Spinal cord (tissue), 10 donors: ENCODE results near the gene COL6A3. TPM values are rescaled to one million over a fixed set of nuclear protein-coding genes. Genes with fewer than 3 reads are reported as not detected.

Experiments
- DNase-seq, 6 donors: peaks; one replicate each; pipeline versions ENCODE4 v3.0.0 to v3.0.0-alpha.2; 2013 to 2015; ENCODE audit warnings: low spot score in 6 of 6, low read depth in 4 of 6
- H3K27ac ChIP-seq: one replicate; pipeline ENCODE4 v1.5.1; 2013; ENCODE audit warnings: low read depth, low read length, control low read depth
- H3K27me3 ChIP-seq: one replicate; pipeline ENCODE4 v1.6.1; 2013; ENCODE audit warnings: low read length; ENCODE audit not compliant: control insufficient read depth, insufficient read depth
- H3K36me3 ChIP-seq: one replicate; pipeline ENCODE4 v1.6.1; 2013; ENCODE audit warnings: low read length; ENCODE audit not compliant: control insufficient read depth, insufficient read depth
- H3K4me1 ChIP-seq: one replicate; pipeline ENCODE4 v1.6.1; 2013; ENCODE audit warnings: low read length; ENCODE audit not compliant: control insufficient read depth, insufficient read depth
- H3K4me3 ChIP-seq: one replicate; pipeline ENCODE4 v1.5.1; 2013; ENCODE audit warnings: low read depth, low read length, control low read depth
- H3K9me3 ChIP-seq: one replicate; pipeline ENCODE4 v1.6.1; 2013; ENCODE audit warnings: low read length; ENCODE audit not compliant: control insufficient read depth, insufficient read depth
- WGBS: methylation state at CpG from one replicate; pipeline ENCODE4 v1.1.5; 2013; ENCODE audit warnings: missing lambda C conversion rate; ENCODE audit not compliant: insufficient coverage; 5-methylcytosine and 5-hydroxymethylcytosine counted together
- polyA plus RNA-seq, 2 donors: library from polyadenylated mRNA; unstranded; fragments of 120-200 nt; gene quantifications; one replicate each; pipeline ENCODE4 v1.2.1, GENCODE V29; 2013; ENCODE audit not compliant: insufficient read length in 2 of 2
- total RNA-seq, 2 donors: library from RNA; depleted of rRNA in 1 of 2; stranded (reverse); fragments of 120-200 nt in 1 of 2; fragments of >200 nt in 1 of 2; gene quantifications; one replicate each; pipeline versions ENCODE4 v1.2.3 to v1.2.4, GENCODE V29; 2013 to 2014
- donor health status: healthy.

The COL6A3 gene
- total and polyA plus RNA-seq, 4 donors, result 41.3 to 429 (median 167) TPM

DNA sequence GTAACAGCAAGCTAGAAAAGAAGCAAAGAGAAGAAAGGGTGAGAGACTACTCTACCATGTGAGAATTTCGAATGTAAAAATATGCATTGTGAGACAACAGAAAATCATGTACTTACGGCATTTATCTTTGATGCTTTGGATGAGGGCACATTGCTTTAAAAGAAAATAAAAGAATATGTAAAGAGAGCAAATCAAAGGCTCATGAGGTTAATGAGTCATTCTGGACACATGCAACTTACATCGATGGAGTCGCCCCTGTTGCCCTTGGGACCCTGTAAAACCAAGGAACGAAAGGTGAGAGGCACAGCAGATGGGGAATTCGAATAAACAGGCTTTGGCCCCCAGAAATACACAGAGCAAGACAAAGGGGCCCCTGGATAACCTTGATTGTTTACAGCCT lies 69.0 kb downstream of the COL6A3 start:
- DNase-seq, result no peak
- no peaks in the 10 kb centered on the region for H3K27me3 ChIP-seq
- no peaks in the 10 kb centered on the region for H3K4me1 ChIP-seq
- no peak overlapping the region for H3K27ac ChIP-seq
- no peaks in the 10 kb centered on the region for H3K36me3 ChIP-seq
- H3K9me3 ChIP-seq, result no peaks in the 10 kb centered on the region
- WGBS, result 91% methylated on average over 5 of the region's 6 CpGs
- H3K4me3 ChIP-seq, result no peak overlapping the region

DNA sequence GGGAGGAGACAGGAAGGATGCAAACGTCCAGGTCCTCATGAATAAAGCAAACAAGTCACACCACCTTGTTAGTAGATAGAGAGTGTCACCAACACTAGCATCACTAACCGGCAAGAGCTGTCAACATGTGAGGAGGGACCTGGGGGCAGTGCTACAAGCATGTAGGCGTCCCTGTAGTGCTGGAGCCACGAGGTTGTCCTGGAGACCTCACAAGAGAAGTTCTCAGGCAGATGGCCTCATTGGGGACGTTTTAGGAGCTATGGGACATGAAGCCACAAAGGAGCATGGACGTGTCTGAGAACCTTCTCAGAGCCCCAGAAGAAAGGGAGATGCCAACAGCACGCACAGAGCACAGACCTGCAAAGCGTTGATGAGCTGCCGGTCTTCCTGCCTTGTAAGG lies 70.0 kb downstream of the COL6A3 start:
- Histone ChIP-seq H3K9me3 (no peaks in the 10 kb centered on the region), H3K27me3 (no peaks in the 10 kb centered on the region), H3K27ac (no peak overlapping the region), H3K4me1 (no peaks in the 10 kb centered on the region), H3K4me3 (no peak overlapping the region), H3K36me3 (no peaks in the 10 kb centered on the region)
- WGBS, result 93% methylated on average over 8 of the region's 9 CpGs
- no peak for DNase-seq

DNA sequence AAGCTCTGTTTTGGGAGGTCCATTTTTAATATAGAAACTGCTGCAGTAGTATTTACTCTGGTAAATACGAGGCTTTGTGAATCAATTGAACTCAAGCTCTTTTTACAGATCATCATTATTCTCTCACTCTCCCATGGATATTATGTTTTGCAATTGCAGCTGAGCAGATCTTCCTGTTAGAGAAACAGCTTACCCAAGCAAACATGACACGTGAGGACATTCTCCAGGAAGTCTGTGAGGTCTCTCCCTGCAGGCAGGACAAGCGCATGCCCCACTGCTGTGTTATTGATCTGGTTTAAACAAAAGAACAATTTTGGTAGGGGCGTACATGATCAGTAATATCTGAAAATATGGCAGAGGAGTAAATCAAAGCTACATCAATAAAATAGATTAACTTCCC lies 72.1 kb downstream of the COL6A3 start:
- Histone ChIP-seq H3K4me3 (no peak overlapping the region), H3K27ac (no peak overlapping the region), H3K27me3 (no peaks in the 10 kb centered on the region), H3K36me3 (no peaks in the 10 kb centered on the region), H3K4me1 (no peaks in the 10 kb centered on the region), H3K9me3 (no peaks in the 10 kb centered on the region)
- peak in 1 of 6 donors; percentile 72 for DNase-seq
- no CpG with 5 or more reads among the region's 4 CpGs for WGBS

DNA sequence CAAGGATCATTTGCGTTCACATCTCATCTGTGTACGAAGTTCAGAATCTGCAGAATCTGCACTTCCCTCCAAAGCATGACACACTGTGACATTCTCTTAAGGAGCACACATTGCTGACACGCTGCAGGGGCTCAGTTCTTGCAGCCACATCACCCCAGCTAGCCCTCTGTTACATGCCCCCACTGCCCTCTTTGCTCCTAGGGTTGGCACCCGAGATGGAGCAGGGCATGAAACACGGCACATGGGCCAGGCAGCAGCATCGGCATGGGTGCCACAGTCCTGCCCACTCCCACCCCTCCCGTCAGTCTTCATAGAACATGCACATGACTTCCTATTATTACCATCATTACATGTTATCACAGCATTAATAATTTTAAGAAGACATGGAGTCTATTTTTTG lies 76.4 kb downstream of the COL6A3 start:
- Histone ChIP-seq H3K4me1 (peaks cover 6% of the 10 kb centered on the region), H3K27ac (no peak overlapping the region), H3K4me3 (no peak overlapping the region), H3K9me3 (no peaks in the 10 kb centered on the region), H3K27me3 (no peaks in the 10 kb centered on the region), H3K36me3 (no peaks in the 10 kb centered on the region)
- peak in 1 of 6 donors; percentile 48 for DNase-seq
- 95% methylated on average over 6 of the region's 7 CpGs for WGBS

DNA sequence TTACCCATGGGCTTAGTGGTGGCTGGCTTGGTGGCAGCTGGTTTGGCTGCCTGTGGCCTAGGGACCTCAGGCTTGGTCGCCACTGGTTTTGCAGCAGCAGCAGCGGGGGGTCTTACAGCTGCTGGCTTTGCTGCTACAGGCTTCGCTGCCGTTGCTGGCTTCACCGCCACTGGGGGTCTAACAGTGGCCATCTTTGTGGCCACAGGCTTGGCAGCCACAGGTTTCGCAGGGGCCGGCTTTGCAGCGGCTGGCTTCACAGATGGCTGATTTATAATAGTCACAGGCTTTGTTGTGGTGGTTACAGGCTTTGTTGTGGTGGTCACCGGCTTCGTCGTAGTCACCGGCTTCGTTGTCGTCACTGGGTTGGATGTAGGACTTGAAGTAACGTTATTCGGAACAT lies 77.8 kb downstream of the COL6A3 start:
- Histone ChIP-seq H3K4me3 (no peak overlapping the region), H3K36me3 (no peaks in the 10 kb centered on the region), H3K27ac (no peak overlapping the region), H3K4me1 (peaks cover 6% of the 10 kb centered on the region), H3K27me3 (no peaks in the 10 kb centered on the region), H3K9me3 (no peaks in the 10 kb centered on the region)
- WGBS, result 37% methylated on average over 5 of the region's 16 CpGs
- DNase-seq, result peak in 1 of 6 donors; percentile 35

DNA sequence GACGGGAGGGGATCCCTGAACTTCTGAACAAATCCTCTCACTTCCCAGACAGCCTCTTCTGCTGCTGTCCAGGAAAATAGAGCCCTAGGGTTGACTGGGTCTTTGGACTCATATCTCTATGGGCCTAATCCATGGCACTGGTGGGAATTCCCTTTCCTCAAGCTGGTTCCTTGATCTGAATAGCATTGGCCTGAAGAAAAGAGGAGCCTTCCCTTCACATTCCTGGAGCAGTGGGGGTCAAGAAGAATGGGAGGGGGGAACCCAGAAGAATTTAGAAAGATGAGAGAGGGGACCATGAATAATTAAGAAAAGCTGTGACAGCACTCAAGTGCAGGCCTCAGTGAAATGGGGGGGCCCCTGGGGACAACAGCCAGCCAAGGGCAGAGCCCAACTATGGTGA lies 80.2 kb downstream of the COL6A3 start:
- H3K36me3 ChIP-seq, result no peaks in the 10 kb centered on the region
- H3K27ac ChIP-seq, result no peak overlapping the region
- 100% methylated on average over 1 of the region's 1 CpG for WGBS

DNA sequence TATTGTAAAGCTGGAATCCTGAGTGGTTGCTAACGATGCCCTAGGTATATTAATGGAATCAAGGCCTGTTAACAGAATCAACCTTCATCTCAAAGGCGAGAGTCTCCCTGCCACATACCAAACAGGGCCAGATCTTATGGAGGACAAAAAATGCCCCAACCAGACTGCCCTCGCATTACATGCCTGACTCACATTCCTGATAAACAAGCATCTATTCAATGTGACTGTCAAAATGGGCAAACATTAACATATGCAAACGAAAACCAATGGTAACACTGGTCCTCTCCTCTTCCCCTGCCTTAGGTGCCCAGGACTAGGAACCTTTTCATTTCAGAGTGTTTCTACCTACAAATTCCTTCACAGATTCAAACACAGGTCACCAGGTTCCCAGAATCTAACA lies 83.4 kb downstream of the COL6A3 start:
- DNase-seq, result no peak
- Histone ChIP-seq H3K36me3 (no peaks in the 10 kb centered on the region), H3K4me1 (peaks cover 12% of the 10 kb centered on the region), H3K27me3 (no peaks in the 10 kb centered on the region), H3K4me3 (no peak overlapping the region), H3K9me3 (no peaks in the 10 kb centered on the region), H3K27ac (no peak overlapping the region)
- 33% methylated on average over 3 of the region's 4 CpGs for WGBS

More for the DNA sequence above, 80.2 kb downstream of the COL6A3 start:
- Histone ChIP-seq H3K4me3 (no peak overlapping the region), H3K4me1 (peaks cover 6% of the 10 kb centered on the region), H3K9me3 (no peaks in the 10 kb centered on the region), H3K27me3 (no peaks in the 10 kb centered on the region)
- no peak for DNase-seq

DNA sequence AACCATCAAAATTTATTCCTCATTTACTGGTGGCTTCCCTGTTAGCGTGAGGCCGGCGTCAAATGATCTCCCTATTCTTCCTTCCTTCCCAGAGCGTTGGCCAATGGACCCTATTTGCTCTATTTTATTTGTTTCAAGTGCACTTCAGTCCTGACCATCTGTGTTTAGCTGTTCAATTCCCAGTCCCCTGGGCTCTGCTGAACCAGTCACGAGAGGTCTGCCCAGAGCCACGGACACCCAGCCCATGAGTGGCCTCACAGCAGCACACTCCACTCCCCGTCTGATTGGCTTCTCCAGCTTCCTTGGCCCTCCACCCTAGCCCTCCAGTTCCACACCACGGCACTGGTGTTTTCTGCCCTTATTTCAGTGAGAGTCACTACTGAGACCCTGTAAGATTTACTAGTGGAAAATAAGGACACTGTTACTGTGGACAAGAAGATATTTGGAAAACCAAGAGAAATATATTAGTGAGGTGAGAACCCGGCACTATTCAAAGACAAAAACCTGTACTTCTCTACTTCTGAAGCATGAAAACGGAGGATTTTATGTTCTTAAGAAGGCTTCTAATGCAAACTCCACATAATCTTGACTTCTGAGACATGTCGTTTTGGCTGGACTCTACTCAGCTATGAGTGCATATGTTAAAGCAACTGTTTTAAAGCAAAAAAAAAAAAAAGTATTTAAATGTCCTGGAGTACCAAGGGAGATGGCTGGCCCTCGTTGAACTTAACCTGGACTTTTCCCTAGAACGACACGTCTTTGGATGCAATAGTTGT lies 86.6 kb downstream of the COL6A3 start:
- 82% methylated on average over 8 of the region's 14 CpGs for WGBS
- Histone ChIP-seq H3K27me3 (no peaks in the 10 kb centered on the region), H3K9me3 (no peaks in the 10 kb centered on the region), H3K36me3 (no peaks in the 10 kb centered on the region), H3K4me3 (no peak overlapping the region), H3K4me1 (peaks cover 16% of the 10 kb centered on the region), H3K27ac (peak overlapping the region; percentile 82)
- no peak for DNase-seq

DNA sequence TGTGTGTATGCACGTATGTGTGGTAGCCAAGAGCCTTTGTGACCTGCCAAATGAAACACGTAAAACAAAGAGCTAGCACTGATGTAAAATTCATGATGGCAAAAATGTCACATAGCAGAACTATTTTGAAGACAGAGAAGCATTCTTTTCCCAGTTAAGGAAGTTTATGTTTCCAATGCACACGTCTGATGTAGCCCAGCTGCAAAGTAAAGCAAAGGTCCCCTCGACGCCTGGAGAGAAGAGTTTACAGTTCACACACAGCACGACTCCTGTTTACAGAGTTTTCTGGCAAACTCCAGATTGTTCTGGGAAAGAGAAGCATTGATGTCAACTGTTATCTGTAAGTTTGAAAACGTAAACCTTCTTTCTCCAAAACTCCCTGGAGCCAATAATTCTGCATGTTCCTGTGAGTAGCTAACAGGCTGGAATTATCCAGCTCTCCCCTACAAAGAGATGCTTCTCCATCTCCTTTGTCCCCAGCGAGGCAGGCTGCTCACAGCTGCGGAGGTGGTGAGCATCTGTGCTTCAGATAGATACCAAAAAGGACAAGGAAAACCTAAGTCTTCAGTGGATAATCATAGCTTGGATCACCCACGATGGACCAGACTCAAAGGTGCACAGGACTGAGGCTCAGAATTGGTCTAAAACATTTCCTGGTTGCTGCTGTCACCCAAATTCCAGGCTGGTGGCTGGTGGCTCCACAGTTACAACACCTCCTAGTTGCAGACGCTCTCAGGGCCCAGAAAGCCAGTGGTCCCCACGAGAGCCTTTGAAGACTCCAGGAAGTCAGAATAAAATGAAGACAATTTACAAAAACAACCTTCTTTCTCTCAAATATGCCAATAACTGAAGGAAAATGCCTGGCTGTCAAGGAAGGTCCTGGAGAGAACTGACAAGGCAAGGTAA lies 87.4 kb downstream of the COL6A3 start:
- H3K27ac ChIP-seq, result peak overlapping the region; percentile 82
- H3K27me3 ChIP-seq, result no peaks in the 10 kb centered on the region
- H3K4me1 ChIP-seq, result peaks cover 16% of the 10 kb centered on the region
- no peaks in the 10 kb centered on the region for H3K9me3 ChIP-seq
- peak in 3 of 6 donors; percentile 29 to 82 (median 50) for DNase-seq
- WGBS, result 42% methylated on average over 5 of the region's 12 CpGs
- no peak overlapping the region for H3K4me3 ChIP-seq
- H3K36me3 ChIP-seq, result no peaks in the 10 kb centered on the region
